Measurements from ENCODE around the gene HGF.

Gene HGF

GRCh38 chr7:81719865-81720264 lies 50.0 kb downstream of the HGF start:
- no peak for DNase-seq (ENCODE audit: low read depth)

- no peak for DNase-seq (ENCODE audit: low read depth)
These were observed 53.8 kb downstream of the HGF start for GRCh38 chr7:81715984-81716588.

- no peak for DNase-seq (ENCODE audit: low read depth)
These were observed 55.5 kb downstream of the HGF start for GRCh38 chr7:81714306-81714705.

GRCh38 chr7:81710751-81711150 lies 59.1 kb downstream of the HGF start:
- DNase-seq (ENCODE audit: low read depth): no peak

- DNase-seq (ENCODE audit: low read depth): no peak
These were observed 60.0 kb downstream of the HGF start for GRCh38 chr7:81709836-81710235.

GRCh38 chr7:81707966-81708365 lies 61.9 kb downstream of the HGF start:
- DNase-seq (ENCODE audit: low read depth): no peak

- DNase-seq (ENCODE audit: low read depth): no peak
These were observed 62.7 kb downstream of the HGF start for GRCh38 chr7:81707196-81707595.

GRCh38 chr7:81705206-81705605 lies 64.6 kb downstream of the HGF start:
- DNase-seq (ENCODE audit: low read depth): no peak

- DNase-seq (ENCODE audit: low read depth): no peak
These were observed 65.3 kb downstream of the HGF start for GRCh38 chr7:81704595-81704994.

- DNase-seq (ENCODE audit: low read depth): no peak
These were observed 70.9 kb downstream of the HGF start for GRCh38 chr7:81698965-81699364.

GRCh38 chr7:81694711-81695110 lies 75.1 kb downstream of the HGF start:
- no peak for DNase-seq (ENCODE audit: low read depth)

GRCh38 chr7:81693894-81694293 lies 76.0 kb downstream of the HGF start:
- no peak for DNase-seq (ENCODE audit: low read depth)

- no peak for DNase-seq (ENCODE audit: low read depth)
These were observed 76.8 kb downstream of the HGF start for GRCh38 chr7:81693080-81693479.

GRCh38 chr7:81692146-81692905 lies 77.5 kb downstream of the HGF start:
- no peak for DNase-seq (ENCODE audit: low read depth)

- DNase-seq (ENCODE audit: low read depth): no peak
These were observed 78.5 kb downstream of the HGF start for GRCh38 chr7:81691199-81691821.

GRCh38 chr7:81690688-81691087 lies 79.2 kb downstream of the HGF start:
- no peak for DNase-seq (ENCODE audit: low read depth)

- DNase-seq (ENCODE audit: low read depth): no peak
These were observed 79.6 kb downstream of the HGF start for GRCh38 chr7:81690251-81690650.

GRCh38 chr7:81688622-81689411 lies 81.0 kb downstream of the HGF start:
- DNase-seq (ENCODE audit: low read depth): no peak

- DNase-seq (ENCODE audit: low read depth): no peak
These were observed 82.8 kb downstream of the HGF start for GRCh38 chr7:81687062-81687461.

GRCh38 chr7:81685270-81685868 lies 84.5 kb downstream of the HGF start:
- DNase-seq (ENCODE audit: low read depth): no peak

- no peak for DNase-seq (ENCODE audit: low read depth)
These were observed 85.2 kb downstream of the HGF start for GRCh38 chr7:81684514-81685269.

All from stimulated activated CD4-positive, alpha-beta T cell treated with anti-CD3 and anti-CD28 coated beads, Interleukin-2, amount 100 ng/mL, for 4 hours (primary cell).